ENCODE measurements around the gene TRAK1. TPM values are rescaled to one million over a fixed set of nuclear protein-coding genes. Genes with fewer than 3 reads are reported as not detected.
A peak's percentile ranks its signal among the peaks of the same experiment; 100 is the strongest.
"Not testable (repeated sequence)": the region's sequence is repeated elsewhere in the genome, so short reads cannot be mapped to it uniquely, and the experiment has no call there.

Gene TRAK1
- 10 to 100 TPM; 50.6 to 54.3 (median 52.3) TPM for total RNA-seq (2021; fragmentation: NEBNext Ultra II Directional; extraction: Animal tissue kit (Norgen Biotek cat#: 25700))
- long read RNA-seq, partial matches to known transcripts = 11 of 23 reads
- long read RNA-seq, other reads (novel, unspliced or antisense) = 12 of 23 reads

GRCh38 chr3:42090973-42091731, at the start of gene TRAK1:
TSS of gene TRAK1 (plus strand) at chr3:42091357. CDS start at chr3:42091470, 113 bp downstream.
- TF ChIP-seq CTCF (IDR thresholded peaks at IDR 0.05) = no peak
- Mint-ChIP-seq H3K4me1 (ENCODE audit: low read depth) (peaks cover 60% of the 10 kb centered on the region), H3K27me3 (ENCODE audit: insufficient read depth) (peaks cover 1% of the 10 kb centered on the region; the same call in 1 of the 2 replicates), H3K27ac (0 out of 2 replicates have a peak within 1 kb of the TSS, but pooled peaks have one; percentile 29), H3K9me3 (peaks cover 10% of the 10 kb centered on the region), H3K36me3 (ENCODE audit: low read depth) (peaks cover 53% of the 10 kb centered on the region), H3K4me3 (no peak within 1 kb of the TSS)
- DNase-seq = no peak

GRCh38 chr3:42042747-42043098, 48.4 kb upstream of the TRAK1 start:
- H3K9me3 Mint-ChIP-seq = no peaks in the 10 kb centered on the region
- H3K4me1 Mint-ChIP-seq (ENCODE audit: low read depth) = peaks cover 60% of the 10 kb centered on the region
- peaks cover 16% of the 10 kb centered on the region for H3K36me3 Mint-ChIP-seq (ENCODE audit: low read depth)
- peak overlapping the region; percentile 76 for H3K4me3 Mint-ChIP-seq
- DNase-seq = peak; percentile 62
- TF ChIP-seq CTCF (IDR thresholded peaks at IDR 0.05) = no peak
- H3K27me3 Mint-ChIP-seq (ENCODE audit: insufficient read depth) = no peaks in the 10 kb centered on the region
- H3K27ac Mint-ChIP-seq = peak overlapping the region; percentile 98

- Mint-ChIP-seq H3K4me1 (ENCODE audit: low read depth) (peaks cover 61% of the 10 kb centered on the region), H3K36me3 (ENCODE audit: low read depth) (peaks cover 11% of the 10 kb centered on the region; the same call in 1 of the 2 replicates), H3K9me3 (no peaks in the 10 kb centered on the region), H3K27me3 (ENCODE audit: insufficient read depth) (no peaks in the 10 kb centered on the region), H3K27ac (peak overlapping the region; percentile 98), H3K4me3 (peak overlapping the region; percentile 76)
- TF ChIP-seq CTCF (IDR thresholded peaks at IDR 0.05) = no peak
- no peak for DNase-seq
Observed at GRCh38 chr3:42043099-42043813, 47.9 kb upstream of the TRAK1 start.

GRCh38 chr3:42045708-42046243, 45.4 kb upstream of the TRAK1 start:
- Mint-ChIP-seq H3K27ac (peak overlapping the region; percentile 98), H3K4me1 (ENCODE audit: low read depth) (peaks cover 73% of the 10 kb centered on the region)

GRCh38 chr3:42048526-42048925, 42.6 kb upstream of the TRAK1 start:
- not testable (repeated sequence) for DNase-seq; H3K27ac Mint-ChIP-seq; H3K9me3 Mint-ChIP-seq; H3K36me3 Mint-ChIP-seq (ENCODE audit: low read depth); H3K4me3 Mint-ChIP-seq; H3K27me3 Mint-ChIP-seq (ENCODE audit: insufficient read depth)
- H3K4me1 Mint-ChIP-seq (ENCODE audit: low read depth) = peaks cover 79% of the 10 kb centered on the region

More at GRCh38 chr3:42045708-42046243, 45.4 kb upstream of the TRAK1 start:
- Mint-ChIP-seq H3K9me3 (no peaks in the 10 kb centered on the region), H3K4me3 (no peak overlapping the region), H3K36me3 (ENCODE audit: low read depth) (no peaks in the 10 kb centered on the region), H3K27me3 (ENCODE audit: insufficient read depth) (no peaks in the 10 kb centered on the region)
- no peak for DNase-seq
- TF ChIP-seq CTCF (IDR thresholded peaks at IDR 0.05) = no peak

Data from HFFc6 (cell line).